Inflammatory macrophage (primary cell): ENCODE data around the gene PLXNB2.

Experiments used
- DNase-seq, 2 donors: peaks; one replicate each; pipeline ENCODE4 v3.0.0-alpha.2; 2020 to 2022

The PLXNB2 gene

GRCh38 chr22:50225200-50225969 lies 82.1 kb downstream of the PLXNB2 start:
- DNase-seq = no peak
